IPS-20b (cell line): ENCODE data around the gene EFNA2.
"Not testable (repeated sequence)": the region's sequence is repeated elsewhere in the genome, so short reads cannot be mapped to it uniquely, and the experiment has no call there.

Experiments used
- H3K27ac ChIP-seq: one replicate; pipeline ENCODE4 v1.5.1; 2013; ENCODE audit warnings: low read length
- H3K27me3 ChIP-seq: 2 replicates; pipeline ENCODE4 v1.6.1; 2013; ENCODE audit warnings: mild to moderate bottlenecking, low read length, inconsistent platforms; ENCODE audit not compliant: insufficient read depth
- H3K36me3 ChIP-seq: 2 replicates; pipeline ENCODE4 v1.6.1; 2013; ENCODE audit warnings: low read depth, mild to moderate bottlenecking, inconsistent platforms, low read length, moderate library complexity; ENCODE audit not compliant: insufficient read depth
- H3K4me1 ChIP-seq: 2 replicates; pipeline ENCODE4 v1.6.1; 2013; ENCODE audit warnings: mild to moderate bottlenecking, control low read depth, inconsistent platforms, low read length, moderate library complexity; ENCODE audit not compliant: insufficient read depth
- H3K4me3 ChIP-seq: 2 replicates; pipeline ENCODE4 v1.5.1; 2013; ENCODE audit warnings: mild to moderate bottlenecking, low read length, inconsistent platforms
- H3K9ac ChIP-seq: 2 replicates; pipeline ENCODE4 v1.6.1; 2013; ENCODE audit warnings: low read depth, mild to moderate bottlenecking, inconsistent platforms, low read length, moderate library complexity
- H3K9me3 ChIP-seq: 2 replicates; pipeline ENCODE4 v1.6.1; 2013; ENCODE audit warnings: mild to moderate bottlenecking, low read depth, low read length, inconsistent platforms; ENCODE audit not compliant: insufficient read depth

Gene EFNA2

GRCh38 chr19:1327125-1327524 is 41.5 kb downstream of the EFNA2 start:
- H3K9ac ChIP-seq, result no peak overlapping the region
- no peak overlapping the region for H3K4me3 ChIP-seq
- H3K9me3 ChIP-seq, result no peaks in the 10 kb centered on the region
- H3K4me1 ChIP-seq, result no peaks in the 10 kb centered on the region
- no peaks in the 10 kb centered on the region for H3K36me3 ChIP-seq
- no peak overlapping the region for H3K27ac ChIP-seq
- peaks cover 10% of the 10 kb centered on the region for H3K27me3 ChIP-seq

DNA sequence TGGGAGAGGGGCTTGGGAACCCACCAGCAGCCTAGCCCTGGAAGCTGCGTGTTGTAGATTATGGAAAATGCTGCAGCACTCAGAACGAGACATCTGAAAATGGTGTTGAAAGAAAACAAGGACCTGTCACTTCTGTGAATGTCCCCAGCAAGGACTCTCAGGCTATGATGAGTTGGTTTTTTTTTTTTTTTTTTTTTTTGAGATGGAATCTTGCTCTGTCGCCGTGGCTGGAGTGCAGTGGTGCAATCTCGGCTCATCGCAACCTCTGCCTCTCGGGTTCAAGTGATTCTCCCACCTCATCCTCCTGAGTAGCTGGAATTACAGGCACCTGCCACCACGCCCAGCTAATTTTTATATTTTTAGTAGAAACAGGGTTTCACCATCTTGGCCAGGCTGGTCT is 46.5 kb downstream of the EFNA2 start:
- not testable (repeated sequence) for H3K9ac ChIP-seq, H3K27ac ChIP-seq, H3K36me3 ChIP-seq, H3K4me3 ChIP-seq, H3K9me3 ChIP-seq, H3K4me1 ChIP-seq, H3K27me3 ChIP-seq

GRCh38 chr19:1336079-1336684 is 50.5 kb downstream of the EFNA2 start:
- no peak overlapping the region for H3K27ac ChIP-seq
- H3K36me3 ChIP-seq, result no peaks in the 10 kb centered on the region
- no peaks in the 10 kb centered on the region for H3K4me1 ChIP-seq
- H3K9me3 ChIP-seq, result no peaks in the 10 kb centered on the region
- no peak overlapping the region for H3K4me3 ChIP-seq
- H3K27me3 ChIP-seq, result no peaks in the 10 kb centered on the region
- H3K9ac ChIP-seq, result no peak overlapping the region

DNA sequence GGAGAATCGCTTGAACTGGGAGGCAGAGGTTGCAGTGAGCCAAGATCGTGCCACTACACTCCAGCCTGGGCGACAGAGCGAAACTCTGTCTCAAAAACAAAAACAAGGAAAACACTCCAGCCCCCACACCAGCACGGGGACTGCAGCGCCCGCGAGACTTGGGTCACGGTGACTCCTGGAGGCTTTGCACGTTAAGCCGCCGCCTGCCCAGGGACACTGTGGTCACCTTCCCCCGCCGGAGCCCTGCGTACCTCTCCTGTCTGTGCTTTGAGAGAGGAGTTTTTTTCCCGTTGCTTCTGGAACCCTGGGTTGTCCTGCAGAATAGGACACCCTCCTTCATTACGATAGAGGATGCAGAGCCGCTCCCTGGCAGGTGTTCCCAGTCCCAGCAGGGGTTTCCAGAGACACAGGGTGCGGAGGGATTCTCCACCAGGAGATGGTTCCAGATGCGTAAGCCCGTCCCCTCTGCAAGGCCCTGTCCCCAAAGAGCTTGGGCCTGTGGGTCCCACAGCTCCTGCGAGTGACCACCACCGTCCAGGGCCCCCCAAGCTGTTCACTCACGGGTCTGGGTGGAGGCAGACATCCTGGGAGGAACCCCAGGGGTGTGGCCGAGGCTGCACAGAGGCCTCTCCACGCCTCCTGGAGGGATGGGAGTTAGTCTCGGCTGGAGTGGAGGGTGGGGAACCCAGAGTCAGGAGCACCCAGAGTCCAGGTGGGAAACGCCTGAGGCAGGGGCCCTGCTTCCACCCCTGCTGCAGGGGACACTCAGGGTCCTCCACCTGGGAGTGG is 55.2 kb downstream of the EFNA2 start:
- Histone ChIP-seq H3K4me1 (no peaks in the 10 kb centered on the region), H3K9ac (no peak overlapping the region), H3K36me3 (no peaks in the 10 kb centered on the region), H3K9me3 (no peaks in the 10 kb centered on the region), H3K27me3 (no peaks in the 10 kb centered on the region), H3K4me3 (no peak overlapping the region), H3K27ac (no peak overlapping the region)

- Histone ChIP-seq H3K36me3 (no peaks in the 10 kb centered on the region), H3K9me3 (no peaks in the 10 kb centered on the region), H3K27ac (no peak overlapping the region), H3K4me3 (no peak overlapping the region), H3K27me3 (no peaks in the 10 kb centered on the region), H3K9ac (no peak overlapping the region), H3K4me1 (no peaks in the 10 kb centered on the region)
Observed at GRCh38 chr19:1343041-1343440, 57.4 kb downstream of the EFNA2 start.

- Histone ChIP-seq H3K9ac (no peak overlapping the region), H3K27ac (no peak overlapping the region), H3K36me3 (no peaks in the 10 kb centered on the region), H3K9me3 (no peaks in the 10 kb centered on the region), H3K4me3 (no peak overlapping the region), H3K4me1 (no peaks in the 10 kb centered on the region), H3K27me3 (no peaks in the 10 kb centered on the region)
Observed at GRCh38 chr19:1349211-1349610, 63.5 kb downstream of the EFNA2 start.

GRCh38 chr19:1350867-1351266 is 65.2 kb downstream of the EFNA2 start:
- Histone ChIP-seq H3K4me1 (peaks cover 3% of the 10 kb centered on the region; the same call in 1 of the 2 replicates), H3K36me3 (no peaks in the 10 kb centered on the region), H3K4me3 (no peak overlapping the region), H3K9ac (no peak overlapping the region), H3K27me3 (no peaks in the 10 kb centered on the region), H3K9me3 (no peaks in the 10 kb centered on the region), H3K27ac (no peak overlapping the region)
